Measurements from ENCODE around the gene FAM184B. TPM values are rescaled to one million over a fixed set of nuclear protein-coding genes. Genes with fewer than 3 reads are reported as not detected.

FAM184B gene
- total and polyA plus RNA-seq, 2 experiments from 2014 or later = 0.06 TPM; not detected in 1

- Histone ChIP-seq H2AFZ (no peak overlapping the region), H3K9me2 (ENCODE audit: insufficient read depth) (no peaks in the 10 kb centered on the region), H3K4me3 (no peak overlapping the region), H3K9ac (peak overlapping the region; percentile 35; the same call in 1 of the 2 replicates), H3K27me3 (replicated peaks; ENCODE audit: insufficient read depth) (no peaks in the 10 kb centered on the region), H3K9me3 (ENCODE audit: low read depth) (no peaks in the 10 kb centered on the region), H3K79me2 (ENCODE audit: insufficient read depth) (peaks cover 82% of the 10 kb centered on the region), H3K4me2 (ENCODE audit: unreplicated experiment) (no peak overlapping the region), H3K4me1 (ENCODE audit: insufficient read depth) (peaks cover 27% of the 10 kb centered on the region), H3F3A (ENCODE audit: insufficient read depth) (peaks cover 39% of the 10 kb centered on the region), H4K20me1 (ENCODE audit: insufficient read depth) (0 out of 2 replicates have a peak, but pooled peaks cover 10% of the 10 kb centered on the region), H3K27ac (peak overlapping the region; percentile 64), H3K36me3 (ENCODE audit: low read depth) (peaks cover 32% of the 10 kb centered on the region)
- no peak for DNase-seq
- WGBS, 2 experiments (ENCODE audit: low coverage in 1 of 2, low lambda C conversion rate in 2 of 2, missing lambda C conversion rate in 2 of 2) = 0 to 15% methylated on average over 1 of the region's 1 CpG
- in situ Hi-C loops (cut with MboI) = no loop called here
- TF ChIP-seq EZH2 (IDR thresholded peaks at IDR 0.05; ENCODE audit: insufficient read depth, poor library complexity, severe bottlenecking) (no peak), EZH2phosphoT487 (IDR thresholded peaks at IDR 0.05; ENCODE audit: insufficient read depth, low read depth) (no peak)
Measured at GRCh38 chr4:17618926-17619325, 162.5 kb downstream of the FAM184B start.

GRCh38 chr4:17616283-17616682 is 165.1 kb downstream of the FAM184B start:
- peaks cover 67% of the 10 kb centered on the region for H3K79me2 ChIP-seq (ENCODE audit: insufficient read depth)
- 0 out of 2 replicates have a peak overlapping the region, but pooled peaks have one; percentile 96 for H3K4me3 ChIP-seq
- H2AFZ ChIP-seq = no peak overlapping the region
- H3K36me3 ChIP-seq (ENCODE audit: low read depth) = peaks cover 13% of the 10 kb centered on the region
- 0 out of 2 replicates have a peak, but pooled peaks cover 8% of the 10 kb centered on the region for H4K20me1 ChIP-seq (ENCODE audit: insufficient read depth)
- H3K4me2 ChIP-seq (ENCODE audit: unreplicated experiment) = peak overlapping the region; percentile 87
- no peaks in the 10 kb centered on the region for H3K9me2 ChIP-seq (ENCODE audit: insufficient read depth)
- WGBS, 2 experiments (ENCODE audit: low coverage in 1 of 2, low lambda C conversion rate in 2 of 2, missing lambda C conversion rate in 2 of 2) = 72 to 75% methylated on average over 5 of the region's 5 CpGs
- in situ Hi-C loops (cut with MboI) = no loop called here
- no peaks in the 10 kb centered on the region for H3K9me3 ChIP-seq (ENCODE audit: low read depth)
- no peak for DNase-seq
- no peak for TF ChIP-seq EZH2phosphoT487 (IDR thresholded peaks at IDR 0.05; ENCODE audit: insufficient read depth, low read depth)
- no peak for TF ChIP-seq EZH2 (IDR thresholded peaks at IDR 0.05; ENCODE audit: insufficient read depth, poor library complexity, severe bottlenecking)
- no peak overlapping the region for H3K27ac ChIP-seq
- H3K4me1 ChIP-seq (ENCODE audit: insufficient read depth) = peaks cover 16% of the 10 kb centered on the region
- peaks cover 19% of the 10 kb centered on the region for H3F3A ChIP-seq (ENCODE audit: insufficient read depth)
- no peak overlapping the region for H3K9ac ChIP-seq
- H3K27me3 ChIP-seq (replicated peaks; ENCODE audit: insufficient read depth) = no peaks in the 10 kb centered on the region

- Histone ChIP-seq H3K27ac (peak within 1 kb of the TSS; percentile 86), H3K4me3 (peak within 1 kb of the TSS; percentile 96), H2AFZ (peak within 1 kb of the TSS; percentile 98), H4K20me1 (ENCODE audit: insufficient read depth) (0 out of 2 replicates have a peak, but pooled peaks cover 8% of the 10 kb centered on the region), H3K79me2 (ENCODE audit: insufficient read depth) (peaks cover 51% of the 10 kb centered on the region), H3K9me3 (ENCODE audit: low read depth) (no peaks in the 10 kb centered on the region), H3K4me1 (ENCODE audit: insufficient read depth) (peaks cover 15% of the 10 kb centered on the region), H3K9ac (peak within 1 kb of the TSS; percentile 95), H3K9me2 (ENCODE audit: insufficient read depth) (no peaks in the 10 kb centered on the region), H3K36me3 (ENCODE audit: low read depth) (peaks cover 5% of the 10 kb centered on the region; the same call in 1 of the 2 replicates), H3F3A (ENCODE audit: insufficient read depth) (peaks cover 16% of the 10 kb centered on the region), H3K4me2 (ENCODE audit: unreplicated experiment) (peak within 1 kb of the TSS; percentile 87), H3K27me3 (replicated peaks; ENCODE audit: insufficient read depth) (no peaks in the 10 kb centered on the region)
- in situ Hi-C loops (cut with MboI) = no loop called here
- no peak for TF ChIP-seq EZH2 (IDR thresholded peaks at IDR 0.05; ENCODE audit: insufficient read depth, poor library complexity, severe bottlenecking)
- no peak for TF ChIP-seq EZH2phosphoT487 (IDR thresholded peaks at IDR 0.05; ENCODE audit: insufficient read depth, low read depth)
- peak; percentile 99 for DNase-seq
- WGBS, 2 experiments (ENCODE audit: low coverage in 1 of 2, low lambda C conversion rate in 2 of 2, missing lambda C conversion rate in 2 of 2) = 1% methylated on average over 46 of the region's 46 CpGs
Measured at GRCh38 chr4:17614416-17615299, 166.8 kb downstream of the FAM184B start, which contains the start of gene MED28. TSS of gene MED28 (plus strand) at chr4:17614641. CDS start at chr4:17614655, 14 bp downstream.

GRCh38 chr4:17613761-17614415 is 167.5 kb downstream of the FAM184B start:
- peak overlapping the region; percentile 87 for H3K4me2 ChIP-seq (ENCODE audit: unreplicated experiment)
- H3K9me3 ChIP-seq (ENCODE audit: low read depth) = no peaks in the 10 kb centered on the region
- H2AFZ ChIP-seq = peak overlapping the region; percentile 98
- no peaks in the 10 kb centered on the region for H3K9me2 ChIP-seq (ENCODE audit: insufficient read depth)
- 0 out of 2 replicates have a peak, but pooled peaks cover 2% of the 10 kb centered on the region for H4K20me1 ChIP-seq (ENCODE audit: insufficient read depth)
- peaks cover 5% of the 10 kb centered on the region; the same call in 1 of the 2 replicates for H3K36me3 ChIP-seq (ENCODE audit: low read depth)
- H3K4me3 ChIP-seq = peak overlapping the region; percentile 96
- peak; percentile 93 for DNase-seq
- H3K79me2 ChIP-seq (ENCODE audit: insufficient read depth) = peaks cover 44% of the 10 kb centered on the region
- TF ChIP-seq EZH2 (IDR thresholded peaks at IDR 0.05; ENCODE audit: insufficient read depth, poor library complexity, severe bottlenecking) = no peak
- TF ChIP-seq EZH2phosphoT487 (IDR thresholded peaks at IDR 0.05; ENCODE audit: insufficient read depth, low read depth) = no peak
- no peaks in the 10 kb centered on the region for H3K27me3 ChIP-seq (replicated peaks; ENCODE audit: insufficient read depth)
- WGBS, 2 experiments (ENCODE audit: low coverage in 1 of 2, low lambda C conversion rate in 2 of 2, missing lambda C conversion rate in 2 of 2) = 0% methylated on average over 22 to 23 of the region's 23 CpGs
- peaks cover 7% of the 10 kb centered on the region for H3K4me1 ChIP-seq (ENCODE audit: insufficient read depth)
- in situ Hi-C loops (cut with MboI) = no loop called here
- peak overlapping the region; percentile 86 for H3K27ac ChIP-seq
- peaks cover 8% of the 10 kb centered on the region for H3F3A ChIP-seq (ENCODE audit: insufficient read depth)
- peak overlapping the region; percentile 95 for H3K9ac ChIP-seq

All from GM23248 (cell line).